Measurements from ENCODE around the gene HELZ.

- TF ChIP-seq POLR2A (IDR thresholded peaks at IDR 0.05; ENCODE audit: low read depth, low read length), result no peak
- no peak for TF ChIP-seq POLR2AphosphoS5 (IDR thresholded peaks at IDR 0.05; ENCODE audit: low read depth, low read length)
- no peak for TF ChIP-seq TAF1 (IDR thresholded peaks at IDR 0.05; ENCODE audit: borderline replicate concordance, low read depth, low read length)
Measured at GRCh38 chr17:67171560-67171959, 73.4 kb downstream of the HELZ start.

All from GM12892 (cell line).